Activated T-cell treated with anti-CD3 and anti-CD28 coated beads, Interleukin-2, amount 50 U/mL, for 4 hours (primary cell): ENCODE measurements around the gene ADARB1. TPM values are rescaled to one million over a fixed set of nuclear protein-coding genes. Genes with fewer than 3 reads are reported as not detected.
A peak's percentile ranks its signal among the peaks of the same experiment; 100 is the strongest.

Experiments used
- ATAC-seq, 2 donors: fragments of 200-7000 bp; cut with Tn5 transposase; one replicate each; pipeline ENCODE4 v1.10.0; 2021
- DNase-seq: peaks from one replicate; pipeline ENCODE4 v3.0.0-alpha.2; 2020
- H3K27me3 Mint-ChIP-seq: one replicate; pipeline ENCODE4 v1.8.0; 2021; ENCODE audit warnings: low read depth, mixed read lengths
- H3K36me3 Mint-ChIP-seq: one replicate; pipeline ENCODE4 v1.8.0; 2022; ENCODE audit warnings: mixed read lengths; ENCODE audit not compliant: insufficient read depth
- H3K4me1 Mint-ChIP-seq: one replicate; pipeline ENCODE4 v1.8.0; 2021; ENCODE audit warnings: low read depth, mixed read lengths
- H3K4me3 Mint-ChIP-seq: one replicate; pipeline ENCODE4 v1.8.0; 2021; ENCODE audit warnings: mild to moderate bottlenecking, moderate library complexity, mixed read lengths
- H3K9me3 Mint-ChIP-seq: one replicate; pipeline ENCODE4 v1.8.0; 2021; ENCODE audit warnings: mixed read lengths
- total RNA-seq, 3 donors: library from RNA; stranded (reverse); gene quantifications; one replicate each; pipeline ENCODE4 v1.2.1, GENCODE V29; 2021

The ADARB1 gene
- total RNA-seq, 3 donors from 2014 or later: 28.1 to 32.9 (median 30.9) TPM

DNA sequence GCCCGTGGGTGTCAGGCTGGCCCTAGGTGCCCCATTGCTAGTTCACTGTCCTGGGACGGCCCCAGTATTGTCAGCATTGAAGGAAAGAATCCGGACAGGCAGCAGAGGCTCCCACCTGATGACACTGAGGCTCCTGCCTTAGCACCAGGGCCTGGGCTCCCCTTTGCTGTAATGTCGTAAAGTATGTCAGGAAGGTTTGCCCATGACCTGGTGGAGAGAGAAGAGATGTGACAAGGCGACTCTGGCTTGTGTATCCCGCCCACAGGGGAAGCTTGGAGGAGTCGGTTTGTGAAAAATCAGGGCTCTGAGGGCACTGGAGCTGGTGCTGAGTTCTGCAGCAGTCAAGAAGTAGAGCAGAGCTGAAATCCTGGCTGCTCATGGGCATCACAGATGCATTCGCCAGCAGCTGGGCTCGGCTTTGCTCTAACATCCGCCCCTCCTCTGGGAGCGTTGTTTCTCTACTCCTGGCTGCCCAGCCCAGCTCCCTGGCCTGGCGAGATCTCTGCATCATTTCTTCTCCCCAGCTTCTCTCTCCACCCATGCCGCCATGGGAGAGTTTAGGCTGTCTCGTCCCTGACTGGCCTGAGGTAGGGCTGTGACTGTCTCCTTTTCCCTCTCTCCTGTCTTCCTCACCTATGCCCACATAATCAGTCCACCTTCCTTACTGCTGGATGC lies 74.1 kb downstream of the ADARB1 start:
- Mint-ChIP-seq H3K27me3 (no peaks in the 10 kb centered on the region), H3K4me3 (no peak overlapping the region), H3K4me1 (peaks cover 20% of the 10 kb centered on the region), H3K9me3 (no peaks in the 10 kb centered on the region), H3K36me3 (peaks cover 20% of the 10 kb centered on the region)
- DNase-seq (no peak), ATAC-seq (no peak)

DNA sequence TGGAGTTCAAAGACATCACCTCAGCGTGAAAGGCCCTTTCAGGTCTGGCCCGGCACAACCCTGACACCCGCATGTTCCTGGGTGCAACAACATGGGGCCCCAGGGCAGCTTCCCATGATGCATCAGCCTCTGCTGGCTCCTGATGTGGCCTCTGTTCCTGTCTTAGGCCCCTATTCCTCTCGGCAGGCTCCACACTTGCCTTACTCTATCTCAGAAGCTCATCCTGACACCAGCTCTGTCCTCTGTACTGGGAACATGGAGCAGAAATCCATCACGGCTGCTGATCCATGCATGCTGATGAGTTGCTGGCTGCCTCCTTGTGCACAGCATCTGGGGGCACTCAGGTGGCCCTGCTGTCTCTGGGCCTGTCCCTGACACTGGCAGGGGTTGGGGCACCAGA lies 74.6 kb downstream of the ADARB1 start:
- no peak for DNase-seq
- no peaks in the 10 kb centered on the region for H3K9me3 Mint-ChIP-seq
- H3K36me3 Mint-ChIP-seq: peaks cover 17% of the 10 kb centered on the region
- H3K4me3 Mint-ChIP-seq: no peak overlapping the region
- H3K27me3 Mint-ChIP-seq: no peaks in the 10 kb centered on the region
- H3K4me1 Mint-ChIP-seq: peaks cover 26% of the 10 kb centered on the region
- ATAC-seq: no peak

DNA sequence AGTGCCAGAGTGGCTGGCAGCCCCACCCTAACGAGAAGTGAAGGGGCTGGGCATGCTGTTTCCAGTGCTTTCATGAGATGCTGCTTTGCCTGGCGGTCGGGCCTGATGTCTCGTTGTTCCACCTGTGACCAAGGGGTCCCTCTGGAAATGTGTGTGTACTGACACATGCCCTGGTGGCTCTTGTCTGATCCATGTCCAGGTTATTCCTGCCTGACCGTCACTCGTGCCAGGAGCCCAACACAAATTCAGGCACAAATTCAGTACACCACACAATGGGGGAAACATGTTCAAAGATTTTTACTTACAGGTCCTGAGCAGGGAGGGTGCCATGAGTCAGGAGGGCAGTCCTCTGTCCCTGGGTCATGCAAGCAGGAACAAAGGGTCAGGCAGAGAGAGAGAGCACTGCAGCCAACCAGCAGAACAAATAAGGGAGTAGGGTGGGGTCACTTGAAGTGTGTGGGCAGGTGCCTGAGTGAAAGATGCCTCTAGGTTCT lies 76.3 kb downstream of the ADARB1 start:
- peaks cover 41% of the 10 kb centered on the region for H3K4me1 Mint-ChIP-seq
- H3K27me3 Mint-ChIP-seq: no peaks in the 10 kb centered on the region
- no peak overlapping the region for H3K4me3 Mint-ChIP-seq
- H3K36me3 Mint-ChIP-seq: peaks cover 8% of the 10 kb centered on the region
- no peak for DNase-seq
- H3K9me3 Mint-ChIP-seq: no peaks in the 10 kb centered on the region
- no peak for ATAC-seq

GRCh38 chr21:45151445-45152160 lies 77.2 kb downstream of the ADARB1 start:
- H3K4me3 Mint-ChIP-seq: no peak overlapping the region
- no peak for DNase-seq
- H3K4me1 Mint-ChIP-seq: peaks cover 41% of the 10 kb centered on the region
- no peaks in the 10 kb centered on the region for H3K9me3 Mint-ChIP-seq
- H3K36me3 Mint-ChIP-seq: peaks cover 5% of the 10 kb centered on the region
- ATAC-seq: peak in 1 of 2 donors; percentile 12
- H3K27me3 Mint-ChIP-seq: no peaks in the 10 kb centered on the region

DNA sequence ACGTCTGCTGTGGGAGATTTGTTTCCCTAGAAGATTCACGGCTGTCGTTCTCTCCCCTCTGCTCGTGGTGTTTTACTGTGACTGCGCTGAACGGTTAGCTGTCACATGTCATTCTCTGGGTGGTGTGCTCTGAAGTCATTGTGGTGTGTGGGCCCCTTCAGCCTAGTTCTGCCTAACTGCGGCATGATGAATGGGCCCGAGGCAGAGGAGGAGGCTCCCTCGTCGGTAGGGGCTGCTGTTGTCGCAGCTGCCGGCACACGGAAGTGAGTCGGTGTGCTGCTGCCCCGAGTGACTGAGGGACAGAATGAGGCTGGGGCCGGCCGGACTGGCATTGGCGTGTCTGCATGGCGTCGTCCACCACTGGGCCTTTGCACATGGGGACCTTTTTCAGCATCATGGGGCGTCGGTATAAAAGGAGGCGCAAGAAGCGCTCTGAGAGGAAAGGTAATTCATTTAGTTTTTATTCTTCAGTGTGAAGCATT lies 77.9 kb downstream of the ADARB1 start:
- H3K27me3 Mint-ChIP-seq: no peaks in the 10 kb centered on the region
- H3K4me1 Mint-ChIP-seq: peaks cover 41% of the 10 kb centered on the region
- H3K9me3 Mint-ChIP-seq: no peaks in the 10 kb centered on the region
- DNase-seq: peak; percentile 59
- peaks cover 9% of the 10 kb centered on the region for H3K36me3 Mint-ChIP-seq
- H3K4me3 Mint-ChIP-seq: peak overlapping the region; percentile 71
- peak; percentile 98 for ATAC-seq

- Mint-ChIP-seq H3K27me3 (no peaks in the 10 kb centered on the region), H3K4me3 (no peak overlapping the region), H3K4me1 (peaks cover 42% of the 10 kb centered on the region), H3K9me3 (no peaks in the 10 kb centered on the region), H3K36me3 (peaks cover 9% of the 10 kb centered on the region)
- ATAC-seq: no peak
- no peak for DNase-seq
Measured at GRCh38 chr21:45153358-45154318, 79.3 kb downstream of the ADARB1 start.

DNA sequence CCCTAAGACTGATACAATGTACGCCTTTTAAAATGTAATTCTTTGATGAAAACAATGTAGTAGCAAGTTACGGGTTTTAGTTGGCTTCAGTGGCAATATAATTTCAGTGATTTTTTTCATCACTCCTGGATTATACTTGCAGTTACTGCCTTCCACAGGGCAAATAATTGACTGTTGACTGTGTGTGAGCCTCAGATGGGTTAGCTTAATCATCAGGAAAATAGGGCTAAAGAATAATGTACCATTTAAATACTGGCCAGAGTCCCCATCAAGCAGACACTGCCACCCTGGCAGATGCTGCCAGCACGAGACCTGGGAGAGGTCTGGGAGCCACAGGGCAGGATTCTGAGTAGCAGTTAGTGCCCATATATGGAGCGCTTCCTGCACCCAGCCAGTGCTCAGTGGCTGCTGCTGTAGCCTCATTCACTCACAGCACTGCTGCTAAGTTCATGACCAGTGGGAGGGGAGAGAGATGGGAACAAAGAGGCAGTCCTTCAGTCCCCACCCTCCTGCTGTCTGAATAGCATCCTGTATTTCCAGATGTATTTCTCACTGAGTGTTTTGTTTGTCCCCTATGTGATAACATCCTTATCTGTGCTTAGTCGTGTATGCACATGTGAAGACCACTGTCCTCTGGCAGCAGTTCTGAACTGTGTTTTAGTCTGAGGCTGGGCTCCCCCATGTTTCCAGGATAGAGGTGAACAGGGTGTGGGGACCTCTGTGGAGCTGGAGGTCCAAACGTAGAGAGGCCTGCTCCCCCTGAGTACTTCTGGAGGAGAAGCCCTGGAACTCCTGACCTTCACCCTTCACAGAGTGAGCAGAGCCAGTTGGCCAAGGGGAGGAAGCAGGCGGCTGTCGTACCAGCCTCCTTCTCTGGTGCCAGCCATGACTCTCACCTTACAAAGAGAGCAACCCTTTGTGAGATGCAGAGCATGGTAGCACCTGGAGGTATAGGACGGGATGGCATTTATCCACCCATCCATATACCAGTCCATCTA lies 80.4 kb downstream of the ADARB1 start:
- Mint-ChIP-seq H3K4me1 (peaks cover 45% of the 10 kb centered on the region), H3K27me3 (no peaks in the 10 kb centered on the region), H3K9me3 (no peaks in the 10 kb centered on the region), H3K36me3 (peaks cover 5% of the 10 kb centered on the region), H3K4me3 (no peak overlapping the region)
- DNase-seq: no peak
- ATAC-seq: peak; percentile 51 to 66

GRCh38 chr21:45155910-45156309 lies 81.5 kb downstream of the ADARB1 start:
- ATAC-seq (no peak), DNase-seq (no peak)
- Mint-ChIP-seq H3K4me1 (peaks cover 43% of the 10 kb centered on the region), H3K36me3 (peaks cover 5% of the 10 kb centered on the region), H3K27me3 (no peaks in the 10 kb centered on the region), H3K9me3 (no peaks in the 10 kb centered on the region), H3K4me3 (no peak overlapping the region)

DNA sequence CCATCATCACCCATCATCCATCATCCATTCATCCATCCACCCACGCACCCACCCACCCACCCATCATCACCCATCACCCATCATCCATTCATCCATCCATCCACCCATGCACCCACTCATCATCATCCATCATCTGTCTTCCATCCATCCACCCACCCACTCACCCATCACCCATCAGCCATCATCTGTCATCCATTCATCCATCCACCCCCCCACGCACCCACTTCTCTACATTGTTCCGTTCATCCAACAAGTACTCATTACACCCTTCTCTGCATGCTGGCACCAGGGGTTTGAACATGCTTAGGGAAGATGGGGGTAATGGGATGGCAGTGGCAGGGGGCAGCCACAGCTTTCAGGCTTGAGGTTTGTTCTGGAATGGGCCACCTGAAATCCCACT lies 82.1 kb downstream of the ADARB1 start:
- ATAC-seq: no peak
- H3K9me3 Mint-ChIP-seq: no peaks in the 10 kb centered on the region
- H3K4me1 Mint-ChIP-seq: peaks cover 43% of the 10 kb centered on the region

DNA sequence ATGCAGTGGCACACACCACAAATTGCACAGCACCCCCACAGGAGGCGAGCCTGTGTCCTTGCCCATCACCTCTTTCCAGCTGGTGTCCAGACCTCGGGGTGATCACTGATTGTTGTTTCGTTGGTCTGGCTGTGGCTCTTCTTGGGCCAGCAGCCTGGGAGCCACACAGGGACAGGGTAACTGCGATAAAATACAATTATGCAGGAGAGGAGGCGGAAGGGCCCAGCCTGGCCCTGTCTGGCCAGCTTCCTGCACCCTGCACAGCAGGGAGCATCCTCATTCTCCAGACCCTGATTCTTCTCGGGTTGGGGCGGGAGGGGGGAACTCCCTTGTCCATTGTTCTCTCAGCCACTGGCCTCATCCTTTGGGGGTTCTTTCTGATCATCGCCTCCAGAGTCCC lies 83.6 kb downstream of the ADARB1 start:
- H3K4me3 Mint-ChIP-seq: no peak overlapping the region
- no peaks in the 10 kb centered on the region for H3K9me3 Mint-ChIP-seq
- H3K36me3 Mint-ChIP-seq: peaks cover 10% of the 10 kb centered on the region
- peaks cover 29% of the 10 kb centered on the region for H3K4me1 Mint-ChIP-seq
- DNase-seq (no peak), ATAC-seq (no peak)
- no peaks in the 10 kb centered on the region for H3K27me3 Mint-ChIP-seq

More for the DNA sequence above, 82.1 kb downstream of the ADARB1 start:
- Mint-ChIP-seq H3K4me3 (no peak overlapping the region), H3K36me3 (peaks cover 5% of the 10 kb centered on the region), H3K27me3 (no peaks in the 10 kb centered on the region)
- DNase-seq: no peak

- Mint-ChIP-seq H3K9me3 (no peaks in the 10 kb centered on the region), H3K4me1 (peaks cover 21% of the 10 kb centered on the region), H3K27me3 (no peaks in the 10 kb centered on the region), H3K36me3 (peaks cover 10% of the 10 kb centered on the region), H3K4me3 (no peak overlapping the region)
- no peak for ATAC-seq
- DNase-seq: no peak
Measured at GRCh38 chr21:45158491-45159423, 84.4 kb downstream of the ADARB1 start.

DNA sequence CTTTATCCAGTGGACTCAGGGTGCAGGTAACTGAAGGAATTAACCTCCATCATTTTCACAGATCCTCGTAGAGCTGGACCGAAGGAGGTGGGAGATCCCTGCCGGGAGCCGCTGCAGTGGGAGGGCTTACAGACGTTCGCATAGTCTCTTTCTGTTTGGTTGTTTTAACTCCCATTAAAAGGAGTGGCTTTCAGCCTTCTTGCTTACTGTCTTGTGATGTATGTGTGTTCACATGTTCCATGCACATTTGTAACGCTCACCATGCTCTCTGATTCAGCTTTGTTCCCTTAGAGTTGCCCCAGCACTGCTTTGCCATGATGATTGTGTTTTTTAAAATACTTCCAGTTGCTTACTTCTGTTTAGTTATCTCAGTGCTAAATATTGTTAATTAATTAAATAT lies 85.8 kb downstream of the ADARB1 start:
- no peaks in the 10 kb centered on the region for H3K9me3 Mint-ChIP-seq
- peaks cover 10% of the 10 kb centered on the region for H3K36me3 Mint-ChIP-seq
- no peak overlapping the region for H3K4me3 Mint-ChIP-seq
- peaks cover 7% of the 10 kb centered on the region for H3K4me1 Mint-ChIP-seq
- DNase-seq (no peak), ATAC-seq (no peak)
- no peaks in the 10 kb centered on the region for H3K27me3 Mint-ChIP-seq
